ENCODE results near the gene FOXJ1. TPM values are rescaled to one million over a fixed set of nuclear protein-coding genes. Genes with fewer than 3 reads are reported as not detected.

Gene FOXJ1
- polyA plus RNA-seq, 2 of the 4 experiments (the other 2 are of a cell fraction), result 0.09 to 0.50 TPM

GRCh38 chr17:76123191-76123499, 17.9 kb downstream of the FOXJ1 start (continued):
- TF ChIP-seq GATA3 (IDR thresholded peaks at IDR 0.05; ENCODE audit: borderline replicate concordance), result no peak

DNA sequence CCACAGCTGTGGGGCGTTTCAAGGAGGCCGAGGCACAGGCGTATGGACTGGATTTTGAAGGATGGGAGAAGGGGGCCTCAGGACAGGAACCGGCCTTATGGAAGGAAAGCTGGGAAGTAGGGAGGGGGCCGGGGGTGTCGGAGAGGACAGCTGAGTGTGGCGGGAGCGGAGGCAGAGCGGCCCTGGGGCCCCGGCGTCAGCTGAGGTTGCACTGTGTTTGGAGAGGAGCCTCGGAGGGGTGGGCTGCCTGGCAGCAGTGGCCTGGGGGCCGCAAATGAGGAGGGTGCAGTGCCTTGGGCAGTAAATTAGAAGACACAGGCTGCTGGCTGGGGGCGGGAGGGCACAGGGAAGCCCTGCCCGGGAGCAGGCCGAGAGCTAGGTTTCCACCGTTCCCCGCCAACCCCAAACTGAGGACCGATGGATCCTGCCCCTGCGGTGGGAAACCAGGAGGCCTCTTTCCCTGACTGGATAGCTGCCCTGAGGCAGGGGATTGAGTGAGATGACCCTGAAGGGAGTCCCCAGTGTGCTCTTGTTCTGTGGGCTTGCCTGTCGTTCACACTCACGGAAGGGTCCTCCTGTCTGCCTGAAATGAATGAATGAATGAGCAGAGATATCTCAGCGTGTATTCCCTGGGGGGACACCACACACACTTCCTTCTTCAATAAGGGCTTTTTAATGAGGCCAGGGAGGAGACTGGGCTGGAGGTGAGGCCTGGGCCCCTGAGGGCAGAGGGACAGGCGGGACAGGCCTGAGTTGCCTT, 18.4 kb downstream of the FOXJ1 start:
- TF ChIP-seq, protein P1, sequence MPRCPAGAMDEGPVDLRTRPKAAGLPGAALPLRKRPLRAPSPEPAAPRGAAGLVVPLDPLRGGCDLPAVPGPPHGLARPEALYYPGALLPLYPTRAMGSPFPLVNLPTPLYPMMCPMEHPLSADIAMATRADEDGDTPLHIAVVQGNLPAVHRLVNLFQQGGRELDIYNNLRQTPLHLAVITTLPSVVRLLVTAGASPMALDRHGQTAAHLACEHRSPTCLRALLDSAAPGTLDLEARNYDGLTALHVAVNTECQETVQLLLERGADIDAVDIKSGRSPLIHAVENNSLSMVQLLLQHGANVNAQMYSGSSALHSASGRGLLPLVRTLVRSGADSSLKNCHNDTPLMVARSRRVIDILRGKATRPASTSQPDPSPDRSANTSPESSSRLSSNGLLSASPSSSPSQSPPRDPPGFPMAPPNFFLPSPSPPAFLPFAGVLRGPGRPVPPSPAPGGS (IDR thresholded peaks at IDR 0.05), result no peak
- TF ChIP-seq POLR2A (IDR thresholded peaks at IDR 0.05; ENCODE audit: low read length) (no peak), HOXA7 (CRISPR knock-in tag; IDR thresholded peaks at IDR 0.05) (no peak), TFCP2L1 (CRISPR knock-in tag; IDR thresholded peaks at IDR 0.05) (no peak), JUNB (IDR thresholded peaks at IDR 0.05) (no peak), KDM1A (IDR thresholded peaks at IDR 0.05; ENCODE audit: low read depth) (no peak), EP300 (IDR thresholded peaks at IDR 0.05) (no peak), MAZ (IDR thresholded peaks at IDR 0.05; ENCODE audit: borderline replicate concordance, low read depth, low read length) (no peak), RNF2 (IDR thresholded peaks at IDR 0.05; ENCODE audit: borderline replicate concordance, low read depth) (no peak)
- TF ChIP-seq, protein P2, sequence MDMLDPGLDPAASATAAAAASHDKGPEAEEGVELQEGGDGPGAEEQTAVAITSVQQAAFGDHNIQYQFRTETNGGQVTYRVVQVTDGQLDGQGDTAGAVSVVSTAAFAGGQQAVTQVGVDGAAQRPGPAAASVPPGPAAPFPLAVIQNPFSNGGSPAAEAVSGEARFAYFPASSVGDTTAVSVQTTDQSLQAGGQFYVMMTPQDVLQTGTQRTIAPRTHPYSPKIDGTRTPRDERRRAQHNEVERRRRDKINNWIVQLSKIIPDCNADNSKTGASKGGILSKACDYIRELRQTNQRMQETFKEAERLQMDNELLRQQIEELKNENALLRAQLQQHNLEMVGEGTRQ (IDR thresholded peaks at IDR 0.05), result no peak
- TF ChIP-seq, protein P3, sequence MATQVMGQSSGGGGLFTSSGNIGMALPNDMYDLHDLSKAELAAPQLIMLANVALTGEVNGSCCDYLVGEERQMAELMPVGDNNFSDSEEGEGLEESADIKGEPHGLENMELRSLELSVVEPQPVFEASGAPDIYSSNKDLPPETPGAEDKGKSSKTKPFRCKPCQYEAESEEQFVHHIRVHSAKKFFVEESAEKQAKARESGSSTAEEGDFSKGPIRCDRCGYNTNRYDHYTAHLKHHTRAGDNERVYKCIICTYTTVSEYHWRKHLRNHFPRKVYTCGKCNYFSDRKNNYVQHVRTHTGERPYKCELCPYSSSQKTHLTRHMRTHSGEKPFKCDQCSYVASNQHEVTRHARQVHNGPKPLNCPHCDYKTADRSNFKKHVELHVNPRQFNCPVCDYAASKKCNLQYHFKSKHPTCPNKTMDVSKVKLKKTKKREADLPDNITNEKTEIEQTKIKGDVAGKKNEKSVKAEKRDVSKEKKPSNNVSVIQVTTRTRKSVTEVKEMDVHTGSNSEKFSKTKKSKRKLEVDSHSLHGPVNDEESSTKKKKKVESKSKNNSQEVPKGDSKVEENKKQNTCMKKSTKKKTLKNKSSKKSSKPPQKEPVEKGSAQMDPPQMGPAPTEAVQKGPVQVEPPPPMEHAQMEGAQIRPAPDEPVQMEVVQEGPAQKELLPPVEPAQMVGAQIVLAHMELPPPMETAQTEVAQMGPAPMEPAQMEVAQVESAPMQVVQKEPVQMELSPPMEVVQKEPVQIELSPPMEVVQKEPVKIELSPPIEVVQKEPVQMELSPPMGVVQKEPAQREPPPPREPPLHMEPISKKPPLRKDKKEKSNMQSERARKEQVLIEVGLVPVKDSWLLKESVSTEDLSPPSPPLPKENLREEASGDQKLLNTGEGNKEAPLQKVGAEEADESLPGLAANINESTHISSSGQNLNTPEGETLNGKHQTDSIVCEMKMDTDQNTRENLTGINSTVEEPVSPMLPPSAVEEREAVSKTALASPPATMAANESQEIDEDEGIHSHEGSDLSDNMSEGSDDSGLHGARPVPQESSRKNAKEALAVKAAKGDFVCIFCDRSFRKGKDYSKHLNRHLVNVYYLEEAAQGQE (IDR thresholded peaks at IDR 0.05), result no peak
- FAIRE-seq (no peak), ATAC-seq (no peak), DNase-seq (ENCODE audit: low read depth in 1 of 2, low spot score in 1 of 2) (no peak)
- ChIA-PET CTCF (interaction anchor here (0.5 to 38.7 kb wide), 19 partner anchors 11 to 275 kb away, joined by 3 to 755 read pairs (median 6); partner anchors contain the start of genes EXOC7 and FOXJ1), POLR2A (no interaction called here)
- H3K4me3 ChIP-seq, result no peak overlapping the region
- no peak overlapping the region for H3K4me2 ChIP-seq
- WGBS (ENCODE audit: missing lambda C conversion rate), result 93% methylated on average over 22 of the region's 24 CpGs
- H3K9me3 ChIP-seq, result no peaks in the 10 kb centered on the region
- H3K27ac ChIP-seq, result peak overlapping the region in 1 of 2 experiments; percentile 90; a peak in 4 of 6 replicates
- peaks cover 5% of the 10 kb centered on the region for H3K4me1 ChIP-seq

DNA sequence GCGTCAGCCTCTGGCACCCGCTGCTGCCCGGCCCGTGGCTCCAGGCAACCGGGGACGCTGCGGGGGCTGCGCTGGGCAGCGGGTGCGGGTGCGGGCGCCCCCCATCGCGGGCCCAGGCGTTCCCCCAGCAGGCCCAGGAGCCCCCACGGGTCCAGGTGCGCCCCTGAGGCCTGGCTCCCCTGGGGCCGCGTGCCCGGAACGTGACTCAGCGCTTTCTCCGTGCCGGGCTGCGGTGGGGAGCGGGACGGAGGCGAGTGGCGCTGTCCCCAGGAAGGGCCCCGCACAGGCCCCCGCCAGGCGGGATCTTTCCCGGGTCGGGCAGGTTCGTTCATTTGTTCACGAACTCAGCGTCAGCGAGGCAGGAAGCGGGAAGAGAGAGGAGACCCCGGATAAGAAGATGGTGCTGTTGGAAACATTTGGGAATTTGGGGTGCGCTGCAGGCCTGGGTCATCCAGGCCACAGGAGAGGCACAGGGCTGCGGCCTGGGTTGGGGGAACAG, 19.1 kb downstream of the FOXJ1 start:
- FAIRE-seq, result no peak
- TF ChIP-seq NPAS2 (CRISPR knock-in tag; IDR thresholded peaks at IDR 0.05; ENCODE audit: borderline replicate concordance) (0 out of 2 replicates have a peak, but pooled peaks have one; percentile 17), MAFK (IDR thresholded peaks at IDR 0.05; ENCODE audit: partially characterized antibody) (peak; percentile 80), MAZ (IDR thresholded peaks at IDR 0.05; ENCODE audit: borderline replicate concordance, low read depth, low read length) (no peak)
- Histone ChIP-seq H3K4me3 (peak overlapping the region; percentile 2; the same call in 1 of the 3 replicates), H3K9me3 (no peaks in the 10 kb centered on the region), H3K4me2 (peak overlapping the region; percentile 64), H3K27ac (peak overlapping the region; percentile 68 to 90), H3K4me1 (peaks cover 5% of the 10 kb centered on the region)
- ATAC-seq, result peak in 1 of 2 experiments; percentile 3; a peak in 2 of 6 replicates
- ChIA-PET POLR2A (interaction anchor here (0.8 to 1.8 kb wide), 2 partner anchors 138 to 158 kb away, joined by 4 to 7 read pairs; no protein-coding TSS in a partner anchor), CTCF (interaction anchor here (0.5 to 38.7 kb wide), 35 partner anchors 7 to 189 kb away, joined by 3 to 755 read pairs (median 5); partner anchors contain the start of genes EXOC7 and FOXJ1)
- no peak for DNase-seq (ENCODE audit: low read depth in 1 of 2, low spot score in 1 of 2)
- 82% methylated on average over 37 of the region's 42 CpGs for WGBS (ENCODE audit: missing lambda C conversion rate)
